ENCODE results near the gene FBXL19. TPM values are rescaled to one million over a fixed set of nuclear protein-coding genes. Genes with fewer than 3 reads are reported as not detected.

FBXL19 gene
- polyA plus RNA-seq, 1 of the 3 experiments (the other 2 are of a cell fraction): 20.6 TPM

GRCh38 chr16:30918614-30919013 is 4.8 kb upstream of the FBXL19 start:
- WGBS (ENCODE audit: low lambda C conversion rate): 92% methylated on average over 1 of the region's 1 CpG
- POLR2A ChIA-PET: interaction anchor here (1.2 to 1.7 kb wide), 3 partner anchors 16 to 44 kb away, joined by 3 to 5 read pairs (median 3); partner anchors contain the start of gene CTF1

DNA sequence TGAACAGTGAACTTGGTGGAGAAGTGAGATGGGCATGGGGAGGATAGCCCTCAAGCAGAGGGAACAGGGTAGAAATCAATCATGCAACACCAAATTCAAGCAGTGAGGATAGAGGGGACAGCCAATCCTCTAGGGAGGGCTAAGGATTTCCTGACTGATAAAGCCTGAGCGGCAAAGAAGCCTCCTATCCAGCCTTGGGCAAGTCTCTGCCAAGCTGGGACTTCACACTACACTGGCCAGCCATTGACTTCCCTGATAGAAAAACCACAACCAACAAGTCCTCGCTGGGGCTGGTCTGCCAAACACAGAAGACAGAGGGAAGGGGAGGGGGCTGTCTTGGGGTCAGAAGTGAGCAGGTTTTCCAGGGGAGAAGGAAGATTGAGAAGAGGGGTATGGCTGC is 2.5 kb upstream of the FBXL19 start:
- H3K4me2 ChIP-seq: no peak overlapping the region

More at GRCh38 chr16:30918614-30919013, 4.8 kb upstream of the FBXL19 start:
- H3K27me3 ChIP-seq (ENCODE audit: insufficient read depth): no peaks in the 10 kb centered on the region
- no peaks in the 10 kb centered on the region; a peak in 1 of 4 replicates for H3K4me1 ChIP-seq (ENCODE audit: control insufficient read depth in 1 of 2, insufficient read depth in 2 of 2, low read depth in 1 of 2, low read length in 1 of 2)
- no peaks in the 10 kb centered on the region for H3K9me3 ChIP-seq
- CTCF ChIA-PET: interaction anchor here (0.9 to 7.4 kb wide), 4 partner anchors 16 to 114 kb away, joined by 3 to 48 read pairs (median 4); no protein-coding TSS in a partner anchor
- H3K9me2 ChIP-seq: no peaks in the 10 kb centered on the region
- H3K9ac ChIP-seq: no peak overlapping the region
- H3K4me3 ChIP-seq (ENCODE audit: low read depth in 2 of 2, low read length in 1 of 2): no peak overlapping the region
- no peak overlapping the region for H3K4me2 ChIP-seq
- no peak overlapping the region for H3K27ac ChIP-seq (ENCODE audit: low read depth in 2 of 2, low read length in 1 of 2)
- no peaks in the 10 kb centered on the region for H4K20me1 ChIP-seq (ENCODE audit: insufficient read depth)
- H3K79me2 ChIP-seq (ENCODE audit: insufficient read depth): no peaks in the 10 kb centered on the region
- H3K36me3 ChIP-seq (replicated peaks in 1 of 2; ENCODE audit: control insufficient read depth in 1 of 2, insufficient read depth in 2 of 2, low read length in 1 of 2): peaks cover 0 to 3% of the 10 kb centered on the region in 2 experiments
- TF ChIP-seq, protein P1, sequence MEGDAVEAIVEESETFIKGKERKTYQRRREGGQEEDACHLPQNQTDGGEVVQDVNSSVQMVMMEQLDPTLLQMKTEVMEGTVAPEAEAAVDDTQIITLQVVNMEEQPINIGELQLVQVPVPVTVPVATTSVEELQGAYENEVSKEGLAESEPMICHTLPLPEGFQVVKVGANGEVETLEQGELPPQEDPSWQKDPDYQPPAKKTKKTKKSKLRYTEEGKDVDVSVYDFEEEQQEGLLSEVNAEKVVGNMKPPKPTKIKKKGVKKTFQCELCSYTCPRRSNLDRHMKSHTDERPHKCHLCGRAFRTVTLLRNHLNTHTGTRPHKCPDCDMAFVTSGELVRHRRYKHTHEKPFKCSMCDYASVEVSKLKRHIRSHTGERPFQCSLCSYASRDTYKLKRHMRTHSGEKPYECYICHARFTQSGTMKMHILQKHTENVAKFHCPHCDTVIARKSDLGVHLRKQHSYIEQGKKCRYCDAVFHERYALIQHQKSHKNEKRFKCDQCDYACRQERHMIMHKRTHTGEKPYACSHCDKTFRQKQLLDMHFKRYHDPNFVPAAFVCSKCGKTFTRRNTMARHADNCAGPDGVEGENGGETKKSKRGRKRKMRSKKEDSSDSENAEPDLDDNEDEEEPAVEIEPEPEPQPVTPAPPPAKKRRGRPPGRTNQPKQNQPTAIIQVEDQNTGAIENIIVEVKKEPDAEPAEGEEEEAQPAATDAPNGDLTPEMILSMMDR (IDR thresholded peaks at IDR 0.05): no peak
- no peak for TF ChIP-seq FOXM1 (IDR thresholded peaks at IDR 0.05; ENCODE audit: low read depth)
- no peak for TF ChIP-seq MXI1 (IDR thresholded peaks at IDR 0.05; ENCODE audit: low read depth, low read length)
- TF ChIP-seq SIN3A (IDR thresholded peaks at IDR 0.05; ENCODE audit: borderline replicate concordance, low read depth, low read length): no peak
- TF ChIP-seq YY1 (IDR thresholded peaks at IDR 0.05; ENCODE audit: low read depth): no peak
- TF ChIP-seq NFIC (IDR thresholded peaks at IDR 0.05; ENCODE audit: borderline replicate concordance): no peak
- TF ChIP-seq, protein P2, sequence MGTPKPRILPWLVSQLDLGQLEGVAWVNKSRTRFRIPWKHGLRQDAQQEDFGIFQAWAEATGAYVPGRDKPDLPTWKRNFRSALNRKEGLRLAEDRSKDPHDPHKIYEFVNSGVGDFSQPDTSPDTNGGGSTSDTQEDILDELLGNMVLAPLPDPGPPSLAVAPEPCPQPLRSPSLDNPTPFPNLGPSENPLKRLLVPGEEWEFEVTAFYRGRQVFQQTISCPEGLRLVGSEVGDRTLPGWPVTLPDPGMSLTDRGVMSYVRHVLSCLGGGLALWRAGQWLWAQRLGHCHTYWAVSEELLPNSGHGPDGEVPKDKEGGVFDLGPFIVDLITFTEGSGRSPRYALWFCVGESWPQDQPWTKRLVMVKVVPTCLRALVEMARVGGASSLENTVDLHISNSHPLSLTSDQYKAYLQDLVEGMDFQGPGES (IDR thresholded peaks at IDR 0.05; ENCODE audit: low read depth, low read length): no peak
- TF ChIP-seq RXRA (IDR thresholded peaks at IDR 0.05; ENCODE audit: borderline replicate concordance, low read depth): no peak
- no peak for TF ChIP-seq GABPA (IDR thresholded peaks at IDR 0.05; ENCODE audit: low read depth)
- TF ChIP-seq, protein P3, sequence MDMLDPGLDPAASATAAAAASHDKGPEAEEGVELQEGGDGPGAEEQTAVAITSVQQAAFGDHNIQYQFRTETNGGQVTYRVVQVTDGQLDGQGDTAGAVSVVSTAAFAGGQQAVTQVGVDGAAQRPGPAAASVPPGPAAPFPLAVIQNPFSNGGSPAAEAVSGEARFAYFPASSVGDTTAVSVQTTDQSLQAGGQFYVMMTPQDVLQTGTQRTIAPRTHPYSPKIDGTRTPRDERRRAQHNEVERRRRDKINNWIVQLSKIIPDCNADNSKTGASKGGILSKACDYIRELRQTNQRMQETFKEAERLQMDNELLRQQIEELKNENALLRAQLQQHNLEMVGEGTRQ (IDR thresholded peaks at IDR 0.05; ENCODE audit: borderline replicate concordance, low read depth, low read length): no peak
- TF ChIP-seq EZH2phosphoT487 (IDR thresholded peaks at IDR 0.05; ENCODE audit: borderline replicate concordance, low read depth): no peak
- TF ChIP-seq RCOR1 (IDR thresholded peaks at IDR 0.05; ENCODE audit: low read length): no peak
- no peak for DNase-seq
- H3F3A ChIP-seq (replicated peaks; ENCODE audit: insufficient read depth): peaks cover 21% of the 10 kb centered on the region
- no peak overlapping the region for H2AFZ ChIP-seq (ENCODE audit: low read depth)

More for the DNA sequence above, 2.5 kb upstream of the FBXL19 start:
- Histone ChIP-seq H3K36me3 (replicated peaks in 1 of 2; ENCODE audit: control insufficient read depth in 1 of 2, insufficient read depth in 2 of 2, low read length in 1 of 2) (peaks cover 2 to 3% of the 10 kb centered on the region in 2 experiments), H3K79me2 (ENCODE audit: insufficient read depth) (peaks cover 14% of the 10 kb centered on the region), H2AFZ (ENCODE audit: low read depth) (no peak overlapping the region), H3K9me3 (no peaks in the 10 kb centered on the region), H3K4me1 (ENCODE audit: control insufficient read depth in 1 of 2, insufficient read depth in 2 of 2, low read depth in 1 of 2, low read length in 1 of 2) (peaks cover 0 to 12% of the 10 kb centered on the region in 2 experiments; a peak in 1 of 4 replicates), H4K20me1 (ENCODE audit: insufficient read depth) (no peaks in the 10 kb centered on the region), H3K9ac (no peak overlapping the region), H3K27ac (ENCODE audit: low read depth in 2 of 2, low read length in 1 of 2) (no peak overlapping the region), H3K27me3 (ENCODE audit: insufficient read depth) (no peaks in the 10 kb centered on the region), H3K9me2 (no peaks in the 10 kb centered on the region), H3F3A (replicated peaks; ENCODE audit: insufficient read depth) (peaks cover 19% of the 10 kb centered on the region), H3K4me3 (ENCODE audit: low read depth in 2 of 2, low read length in 1 of 2) (no peak overlapping the region)
- TF ChIP-seq NFIC (IDR thresholded peaks at IDR 0.05; ENCODE audit: borderline replicate concordance): no peak
- TF ChIP-seq POLR2AphosphoS5 (IDR thresholded peaks at IDR 0.05; ENCODE audit: low read depth, low read length): no peak
- TF ChIP-seq FOSL2 (IDR thresholded peaks at IDR 0.05; ENCODE audit: borderline replicate concordance, low read depth): no peak
- TF ChIP-seq MEF2A (IDR thresholded peaks at IDR 0.05; ENCODE audit: borderline replicate concordance, low read depth): no peak
- TF ChIP-seq, protein P4, sequence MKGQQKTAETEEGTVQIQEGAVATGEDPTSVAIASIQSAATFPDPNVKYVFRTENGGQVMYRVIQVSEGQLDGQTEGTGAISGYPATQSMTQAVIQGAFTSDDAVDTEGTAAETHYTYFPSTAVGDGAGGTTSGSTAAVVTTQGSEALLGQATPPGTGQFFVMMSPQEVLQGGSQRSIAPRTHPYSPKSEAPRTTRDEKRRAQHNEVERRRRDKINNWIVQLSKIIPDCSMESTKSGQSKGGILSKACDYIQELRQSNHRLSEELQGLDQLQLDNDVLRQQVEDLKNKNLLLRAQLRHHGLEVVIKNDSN (IDR thresholded peaks at IDR 0.05; ENCODE audit: borderline replicate concordance, low read depth): no peak
- TF ChIP-seq RCOR1 (IDR thresholded peaks at IDR 0.05; ENCODE audit: low read length): no peak
- TF ChIP-seq, protein P5, sequence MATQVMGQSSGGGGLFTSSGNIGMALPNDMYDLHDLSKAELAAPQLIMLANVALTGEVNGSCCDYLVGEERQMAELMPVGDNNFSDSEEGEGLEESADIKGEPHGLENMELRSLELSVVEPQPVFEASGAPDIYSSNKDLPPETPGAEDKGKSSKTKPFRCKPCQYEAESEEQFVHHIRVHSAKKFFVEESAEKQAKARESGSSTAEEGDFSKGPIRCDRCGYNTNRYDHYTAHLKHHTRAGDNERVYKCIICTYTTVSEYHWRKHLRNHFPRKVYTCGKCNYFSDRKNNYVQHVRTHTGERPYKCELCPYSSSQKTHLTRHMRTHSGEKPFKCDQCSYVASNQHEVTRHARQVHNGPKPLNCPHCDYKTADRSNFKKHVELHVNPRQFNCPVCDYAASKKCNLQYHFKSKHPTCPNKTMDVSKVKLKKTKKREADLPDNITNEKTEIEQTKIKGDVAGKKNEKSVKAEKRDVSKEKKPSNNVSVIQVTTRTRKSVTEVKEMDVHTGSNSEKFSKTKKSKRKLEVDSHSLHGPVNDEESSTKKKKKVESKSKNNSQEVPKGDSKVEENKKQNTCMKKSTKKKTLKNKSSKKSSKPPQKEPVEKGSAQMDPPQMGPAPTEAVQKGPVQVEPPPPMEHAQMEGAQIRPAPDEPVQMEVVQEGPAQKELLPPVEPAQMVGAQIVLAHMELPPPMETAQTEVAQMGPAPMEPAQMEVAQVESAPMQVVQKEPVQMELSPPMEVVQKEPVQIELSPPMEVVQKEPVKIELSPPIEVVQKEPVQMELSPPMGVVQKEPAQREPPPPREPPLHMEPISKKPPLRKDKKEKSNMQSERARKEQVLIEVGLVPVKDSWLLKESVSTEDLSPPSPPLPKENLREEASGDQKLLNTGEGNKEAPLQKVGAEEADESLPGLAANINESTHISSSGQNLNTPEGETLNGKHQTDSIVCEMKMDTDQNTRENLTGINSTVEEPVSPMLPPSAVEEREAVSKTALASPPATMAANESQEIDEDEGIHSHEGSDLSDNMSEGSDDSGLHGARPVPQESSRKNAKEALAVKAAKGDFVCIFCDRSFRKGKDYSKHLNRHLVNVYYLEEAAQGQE (IDR thresholded peaks at IDR 0.05; ENCODE audit: low read depth, low read length): no peak
- no peak for TF ChIP-seq RAD21 (IDR thresholded peaks at IDR 0.05; ENCODE audit: low read length)
- WGBS (ENCODE audit: low lambda C conversion rate): 100% methylated on average over 2 of the region's 2 CpGs
- ChIA-PET CTCF (interaction anchor here (1.0 to 7.4 kb wide), 5 partner anchors 13 to 75 kb away, joined by 3 to 48 read pairs (median 6); no protein-coding TSS in a partner anchor), POLR2A (no interaction called here)
- no peak for DNase-seq
